Fibroblast of villous mesenchyme (primary cell): ENCODE data around the gene KRTAP5-7. TPM values are rescaled to one million over a fixed set of nuclear protein-coding genes. Genes with fewer than 3 reads are reported as not detected.
"Not testable (repeated sequence)": the region's sequence is repeated elsewhere in the genome, so short reads cannot be mapped to it uniquely, and the experiment has no call there.

Source experiments
- DNase-seq: peaks from one replicate; pipeline ENCODE4 v3.0.0-alpha.2; 2010; ENCODE audit warnings: low read depth
- H3K4me3 ChIP-seq: 2 replicates; pipeline ENCODE4 v1.5.1; 2011; ENCODE audit warnings: low read depth, mild to moderate bottlenecking, low read length
- CTCF ChIP-seq: IDR thresholded peaks from 2 replicates; pipeline ENCODE4 v1.5.1; 2012; ENCODE audit warnings: low read depth, mild to moderate bottlenecking, low read length; ENCODE audit not compliant: insufficient read depth
- total RNA-seq: library from RNA; depleted of rRNA; stranded (reverse); fragments of >200 nt; gene quantifications from 2 replicates; pipeline ENCODE4 v1.2.3, GENCODE V29; 2012

KRTAP5-7 gene
- total RNA-seq: not detected in 2 replicates

GRCh38 chr11:71526796-71527575, at the start of gene KRTAP5-7:
TSS of gene KRTAP5-7 (plus strand) at chr11:71527267. CDS start at chr11:71527301, 34 bp downstream.
- not testable (repeated sequence) for DNase-seq, H3K4me3 ChIP-seq

GRCh38 chr11:71477641-71478527, 49.2 kb upstream of the KRTAP5-7 start:
- no peak for TF ChIP-seq CTCF
- no peak overlapping the region for H3K4me3 ChIP-seq
- DNase-seq: no peak

GRCh38 chr11:71478528-71478840, 48.6 kb upstream of the KRTAP5-7 start:
- H3K4me3 ChIP-seq: no peak overlapping the region

GRCh38 chr11:71481101-71481960, 45.7 kb upstream of the KRTAP5-7 start:
- TF ChIP-seq CTCF: no peak

More at GRCh38 chr11:71478528-71478840, 48.6 kb upstream of the KRTAP5-7 start:
- no peak for DNase-seq
- TF ChIP-seq CTCF: no peak

GRCh38 chr11:71482216-71482615, 44.9 kb upstream of the KRTAP5-7 start:
- no peak for TF ChIP-seq CTCF
- no peak for DNase-seq
- no peak overlapping the region for H3K4me3 ChIP-seq

More at GRCh38 chr11:71481101-71481960, 45.7 kb upstream of the KRTAP5-7 start:
- DNase-seq: no peak
- no peak overlapping the region for H3K4me3 ChIP-seq

- no peak overlapping the region for H3K4me3 ChIP-seq
- no peak for TF ChIP-seq CTCF
- DNase-seq: no peak
Observed at GRCh38 chr11:71482746-71483364, 44.2 kb upstream of the KRTAP5-7 start.
